HUES64 (cell line): ENCODE data around the gene TMA7. TPM values are rescaled to one million over a fixed set of nuclear protein-coding genes. Genes with fewer than 3 reads are reported as not detected.
A peak's percentile ranks its signal among the peaks of the same experiment; 100 is the strongest.
"Not testable (repeated sequence)": the region's sequence is repeated elsewhere in the genome, so short reads cannot be mapped to it uniquely, and the experiment has no call there.

ENCODE experiments used
- H3K27ac ChIP-seq: 2 replicates; pipeline ENCODE4 v1.7.0; 2013; ENCODE audit warnings: low read depth, low read length, inconsistent platforms
- H3K27me3 ChIP-seq: 2 replicates; pipeline ENCODE4 v1.6.1; 2013; ENCODE audit warnings: mild to moderate bottlenecking, low read length; ENCODE audit not compliant: insufficient read depth
- H3K36me3 ChIP-seq: 2 replicates; pipeline ENCODE4 v1.6.1; 2013; ENCODE audit warnings: mild to moderate bottlenecking, low read length; ENCODE audit not compliant: insufficient read depth
- H3K4me1 ChIP-seq: 2 replicates; pipeline ENCODE4 v1.6.1; 2013; ENCODE audit warnings: mild to moderate bottlenecking, low read length, moderate library complexity; ENCODE audit not compliant: insufficient read depth
- H3K4me3 ChIP-seq: 2 replicates; pipeline ENCODE4 v1.5.1; 2013; ENCODE audit warnings: mild to moderate bottlenecking, low read length, moderate library complexity
- H3K9ac ChIP-seq: 2 replicates; pipeline ENCODE4 v1.6.1; 2013; ENCODE audit warnings: mild to moderate bottlenecking, low read depth, low read length
- H3K9me3 ChIP-seq: 2 replicates; pipeline ENCODE4 v1.6.1; 2013; ENCODE audit warnings: low read depth, low read length; ENCODE audit not compliant: insufficient read depth
- WGBS: fragments of 150-250, 120-280 bp; methylation state at CpG from one replicate; pipeline ENCODE4 v1.1.7; 2013; ENCODE audit warnings: missing lambda C conversion rate; 5-methylcytosine and 5-hydroxymethylcytosine counted together
- polyA plus RNA-seq, 2 experiments: library from polyadenylated mRNA; stranded (reverse); fragments of 50-300 nt; gene quantifications; one replicate each; pipeline ENCODE4 v1.2.3, GENCODE V29; 2013

Gene TMA7
- polyA plus RNA-seq (2013, experiment 1 of 2) = 497 TPM
- 539 TPM for polyA plus RNA-seq (2013, experiment 2 of 2)

DNA sequence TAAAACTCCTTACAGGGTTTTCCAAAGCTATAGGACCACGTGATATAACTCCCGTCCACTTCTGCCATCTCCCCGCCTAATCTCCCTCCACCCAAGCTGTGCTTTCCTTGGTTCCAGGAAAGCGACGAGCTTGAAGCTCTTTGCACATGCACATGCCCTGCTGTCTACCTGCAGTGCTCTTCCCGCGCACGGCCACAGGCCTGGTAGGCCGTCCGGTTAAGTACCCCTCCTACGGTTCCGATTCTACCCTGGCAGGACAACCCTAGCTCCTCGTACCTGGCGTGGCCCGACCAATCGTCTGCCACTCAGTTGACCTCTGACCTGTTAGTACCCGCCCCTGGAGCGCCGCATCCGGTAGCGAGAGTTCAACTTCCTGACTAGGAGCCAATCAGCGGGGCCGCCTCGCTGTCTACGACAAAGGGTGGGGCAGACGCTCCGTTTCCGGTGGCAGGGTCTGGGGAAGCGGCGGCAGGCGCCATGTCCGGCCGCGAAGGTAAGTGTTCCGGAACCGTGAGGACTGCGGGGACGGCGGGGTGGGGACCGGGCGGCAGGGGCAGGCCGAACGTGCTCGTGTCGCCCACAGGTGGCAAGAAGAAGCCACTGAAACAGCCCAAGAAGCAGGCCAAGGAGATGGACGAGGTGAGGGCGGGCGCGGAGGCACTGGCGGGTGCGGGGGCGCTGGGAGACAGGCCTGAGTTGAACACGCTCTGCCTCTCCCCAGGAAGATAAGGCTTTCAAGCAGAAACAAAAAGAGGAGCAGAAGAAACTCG lies at the start of gene TMA7, which contains the start of gene CCDC51:
Gene TMA7 (plus strand): TSS at position 438 of the 770 bp plus-strand sequence. CDS start 40 bp downstream, at position 478.
Gene CCDC51 (minus strand): TSS at position 300 of the 770 bp plus-strand sequence. CDS start 4,991 bp downstream, outside the sequence.
- H3K27ac ChIP-seq = peak within 1 kb of the TSS; percentile 77
- H3K9ac ChIP-seq = peak within 1 kb of the TSS; percentile 84
- H3K9me3 ChIP-seq = no peaks in the 10 kb centered on the region
- H3K4me3 ChIP-seq = peak within 1 kb of the TSS; percentile 90
- H3K27me3 ChIP-seq = no peaks in the 10 kb centered on the region
- under 1% methylated on average over 54 of the region's 54 CpGs for WGBS
- H3K36me3 ChIP-seq = peaks cover 31% of the 10 kb centered on the region
- 0 out of 2 replicates have a peak, but pooled peaks cover 2% of the 10 kb centered on the region for H3K4me1 ChIP-seq

DNA sequence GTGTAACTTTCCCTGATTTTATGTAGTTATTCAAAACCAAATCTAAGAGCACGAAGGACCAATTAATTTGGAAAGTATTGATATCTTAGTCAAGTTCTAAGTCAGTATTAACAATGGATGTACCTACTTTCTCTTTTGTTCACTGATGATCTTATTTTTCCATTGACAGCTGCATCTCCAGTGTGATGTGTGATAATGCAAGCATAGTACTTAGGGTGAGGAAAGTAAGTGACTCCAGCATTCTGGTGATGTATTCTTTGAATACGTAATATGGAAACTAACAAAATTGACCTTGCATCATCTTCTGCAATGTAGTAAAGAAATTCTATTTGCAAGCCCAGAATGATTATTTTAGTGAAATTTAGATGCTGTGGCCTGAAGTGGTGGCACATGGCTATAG lies 45.7 kb upstream of the TMA7 start:
- no peaks in the 10 kb centered on the region for H3K4me1 ChIP-seq
- WGBS = 90% methylated on average over 2 of the region's 2 CpGs
- H3K27ac ChIP-seq = no peak overlapping the region
- H3K4me3 ChIP-seq = no peak overlapping the region
- no peaks in the 10 kb centered on the region for H3K9me3 ChIP-seq
- H3K27me3 ChIP-seq = no peaks in the 10 kb centered on the region
- H3K9ac ChIP-seq = no peak overlapping the region
- no peaks in the 10 kb centered on the region for H3K36me3 ChIP-seq

DNA sequence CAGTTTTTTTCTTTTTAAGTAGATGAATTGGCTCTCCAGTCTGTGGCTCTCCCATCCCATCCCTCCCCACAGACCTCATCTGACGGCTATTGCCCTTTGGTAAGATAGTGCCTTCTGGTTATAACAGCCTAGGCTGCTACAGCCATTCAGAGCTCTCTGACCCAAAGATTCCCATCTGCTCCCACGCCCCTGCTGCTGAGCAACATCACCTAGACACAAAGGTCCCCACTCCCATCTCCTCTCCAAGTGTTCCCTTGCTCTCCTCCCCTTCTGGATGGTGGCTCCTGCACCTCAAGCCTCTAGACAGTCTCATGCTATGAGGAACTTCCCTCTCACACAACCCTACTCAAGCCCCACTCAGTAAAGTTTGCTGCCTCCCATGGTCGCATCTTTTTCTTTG lies 44.3 kb upstream of the TMA7 start:
- Histone ChIP-seq H3K9me3 (no peaks in the 10 kb centered on the region), H3K4me1 (no peaks in the 10 kb centered on the region), H3K4me3 (no peak overlapping the region), H3K27ac (no peak overlapping the region), H3K27me3 (no peaks in the 10 kb centered on the region), H3K9ac (no peak overlapping the region), H3K36me3 (no peaks in the 10 kb centered on the region)
- WGBS = 69% methylated on average over 3 of the region's 3 CpGs

DNA sequence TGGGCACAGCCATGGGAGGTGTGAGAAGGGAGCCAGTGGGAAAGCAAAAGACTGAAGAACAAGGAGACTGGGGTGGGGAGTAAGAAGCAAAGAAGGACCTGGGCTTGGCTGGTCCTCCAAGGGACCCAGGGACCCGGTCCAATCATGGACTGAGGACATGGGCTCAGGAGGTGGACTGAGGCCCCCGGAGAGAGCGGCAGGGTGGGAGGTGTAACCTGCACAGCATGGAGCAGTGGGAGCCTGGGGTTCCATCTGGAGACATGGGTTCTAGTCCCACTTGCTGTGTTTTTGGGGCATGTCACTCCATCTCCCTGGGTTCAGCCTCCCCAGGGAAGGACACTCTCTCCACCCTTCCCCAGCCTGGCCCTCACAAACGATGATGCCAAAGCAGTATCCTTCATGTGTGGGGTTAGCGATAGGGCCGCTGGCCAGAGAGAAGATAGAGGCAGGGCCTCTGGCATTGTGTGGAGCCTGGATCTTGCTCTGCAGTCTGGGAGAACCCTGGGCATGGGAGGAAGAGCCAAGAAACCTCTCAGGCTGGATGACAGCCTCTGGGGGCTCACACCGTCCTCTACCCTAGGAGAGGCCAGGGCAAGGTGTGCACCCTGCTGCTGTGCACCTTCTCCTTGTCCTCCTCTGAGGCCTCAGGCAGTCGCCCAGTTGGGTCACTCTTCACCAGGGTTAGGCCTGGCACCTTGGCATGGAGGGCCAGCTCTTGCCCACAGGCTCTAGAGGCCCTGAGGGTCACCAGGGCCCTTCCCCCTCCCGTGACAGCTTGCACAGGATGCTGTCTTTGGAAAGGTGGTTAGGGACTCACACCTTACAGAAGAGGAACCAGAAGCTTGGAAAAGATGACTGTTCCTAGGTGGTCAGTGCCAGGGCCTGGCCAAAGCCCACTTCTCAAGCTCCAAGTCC lies 42.0 kb upstream of the TMA7 start:
- WGBS = 86% methylated on average over 9 of the region's 9 CpGs
- H3K4me3 ChIP-seq = no peak overlapping the region

DNA sequence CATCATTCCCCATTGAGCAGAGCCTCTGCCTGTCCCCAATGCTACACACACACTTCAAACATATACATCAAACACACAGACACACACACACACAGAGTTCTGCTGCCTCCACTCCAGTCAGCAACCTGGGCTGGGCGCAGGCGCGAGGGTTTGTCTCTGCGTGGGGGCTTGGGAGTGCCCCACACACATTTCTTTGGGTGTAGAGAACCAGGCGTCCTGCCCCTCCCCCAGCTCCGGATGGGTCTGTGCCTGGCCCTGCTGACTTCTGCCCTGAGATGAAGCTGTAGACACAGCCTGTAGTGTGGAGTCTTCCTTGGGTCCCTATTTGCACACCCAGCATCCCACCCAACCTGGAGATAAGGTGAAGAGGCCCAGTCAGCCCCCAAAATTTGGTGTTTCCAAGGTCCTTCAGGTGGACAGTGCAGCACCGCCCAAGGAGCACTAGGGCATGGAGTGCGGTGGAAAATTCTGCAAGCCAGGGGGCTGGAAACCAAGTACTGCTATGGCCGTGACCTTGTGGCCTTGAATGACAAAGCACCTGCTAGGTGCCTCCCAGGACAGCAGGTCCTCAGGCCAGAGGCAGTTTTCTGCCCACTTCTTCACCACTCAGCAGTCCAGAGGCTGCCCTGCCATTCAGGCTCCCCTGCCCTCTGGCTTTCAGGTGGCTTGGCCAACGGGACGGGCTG lies 41.2 kb upstream of the TMA7 start:
- Histone ChIP-seq H3K4me1 (no peaks in the 10 kb centered on the region), H3K9ac (no peak overlapping the region), H3K9me3 (no peaks in the 10 kb centered on the region), H3K4me3 (no peak overlapping the region), H3K36me3 (peaks cover 13% of the 10 kb centered on the region), H3K27ac (no peak overlapping the region), H3K27me3 (no peaks in the 10 kb centered on the region)
- WGBS = 79% methylated on average over 11 of the region's 11 CpGs

More for the DNA sequence above, 42.0 kb upstream of the TMA7 start:
- Histone ChIP-seq H3K27ac (no peak overlapping the region), H3K9me3 (no peaks in the 10 kb centered on the region), H3K36me3 (0 out of 2 replicates have a peak, but pooled peaks cover 6% of the 10 kb centered on the region), H3K27me3 (no peaks in the 10 kb centered on the region), H3K9ac (no peak overlapping the region), H3K4me1 (no peaks in the 10 kb centered on the region)

DNA sequence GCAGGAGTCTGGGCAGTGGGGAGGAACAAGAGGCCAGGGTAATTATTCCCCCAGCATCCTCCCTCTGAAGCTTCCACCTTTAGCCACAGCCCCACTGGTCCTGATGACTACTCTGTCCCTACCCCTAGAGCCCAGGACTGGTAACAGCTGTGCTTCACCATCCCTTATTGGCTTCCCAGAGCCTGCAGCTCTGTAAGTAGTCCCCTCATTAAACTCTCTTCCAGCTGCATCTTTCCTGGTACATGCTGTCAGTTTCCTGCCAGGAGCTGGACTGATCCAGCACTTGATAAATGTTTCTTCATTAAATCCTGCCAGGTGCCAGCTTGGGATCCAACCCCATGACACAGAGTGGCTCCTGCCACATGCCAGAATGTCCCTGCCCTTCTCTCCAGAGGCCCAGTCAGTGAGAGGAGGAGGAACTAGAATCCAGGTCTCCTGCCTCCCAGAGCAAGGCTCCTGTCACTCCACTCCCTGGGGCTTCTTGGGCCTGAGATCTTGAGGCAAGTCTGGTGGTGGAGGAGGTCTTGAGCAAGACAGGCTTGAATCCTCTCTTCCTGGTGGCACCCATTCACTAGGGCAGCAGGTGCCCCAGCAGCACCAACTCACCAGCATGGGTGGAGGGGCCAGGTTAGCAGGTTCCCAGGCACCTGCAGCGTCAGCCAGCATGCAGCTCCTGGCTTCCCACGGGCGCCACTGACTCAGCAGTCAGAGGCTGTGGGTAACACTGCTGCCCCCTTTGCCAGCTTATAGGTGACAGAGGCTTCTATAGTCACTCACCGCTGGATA lies 40.5 kb upstream of the TMA7 start:
- Histone ChIP-seq H3K9ac (no peak overlapping the region), H3K27ac (no peak overlapping the region), H3K27me3 (no peaks in the 10 kb centered on the region), H3K9me3 (no peaks in the 10 kb centered on the region), H3K4me3 (no peak overlapping the region), H3K36me3 (peaks cover 21% of the 10 kb centered on the region), H3K4me1 (no peaks in the 10 kb centered on the region)
- WGBS = 85% methylated on average over 4 of the region's 4 CpGs

DNA sequence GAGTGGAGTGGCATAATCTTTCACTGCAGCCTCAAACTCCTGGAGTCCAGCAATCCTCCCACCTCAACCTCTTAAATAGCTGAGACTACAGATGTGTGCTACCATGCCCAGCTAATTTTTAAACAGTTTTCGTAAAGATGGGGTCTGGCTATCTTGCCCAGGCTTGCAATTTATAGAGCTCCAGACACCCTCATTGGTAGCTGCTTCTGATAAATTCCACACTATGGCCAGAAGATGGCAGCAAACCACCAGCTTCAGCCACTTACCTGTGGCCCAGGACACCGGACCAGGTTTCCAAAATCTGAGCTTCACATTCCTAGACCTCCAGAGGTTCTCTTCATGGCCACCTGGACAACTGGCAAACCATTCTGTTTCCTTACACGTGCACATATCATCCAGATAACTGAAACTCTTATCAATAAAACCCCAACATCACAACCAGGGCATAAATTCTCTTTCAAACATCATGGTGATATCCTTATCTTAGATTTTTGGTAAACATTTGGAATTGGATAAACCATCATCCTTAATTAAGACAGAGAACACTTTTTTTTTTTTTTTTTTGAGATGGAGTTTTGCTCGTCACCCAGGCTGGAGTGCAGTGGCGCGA lies 39.1 kb upstream of the TMA7 start:
- WGBS = 88% methylated on average over 6 of the region's 6 CpGs
- Histone ChIP-seq H3K9ac (no peak overlapping the region), H3K27me3 (no peaks in the 10 kb centered on the region), H3K36me3 (peaks cover 34% of the 10 kb centered on the region), H3K9me3 (no peaks in the 10 kb centered on the region), H3K4me1 (no peaks in the 10 kb centered on the region), H3K4me3 (no peak overlapping the region), H3K27ac (no peak overlapping the region)

DNA sequence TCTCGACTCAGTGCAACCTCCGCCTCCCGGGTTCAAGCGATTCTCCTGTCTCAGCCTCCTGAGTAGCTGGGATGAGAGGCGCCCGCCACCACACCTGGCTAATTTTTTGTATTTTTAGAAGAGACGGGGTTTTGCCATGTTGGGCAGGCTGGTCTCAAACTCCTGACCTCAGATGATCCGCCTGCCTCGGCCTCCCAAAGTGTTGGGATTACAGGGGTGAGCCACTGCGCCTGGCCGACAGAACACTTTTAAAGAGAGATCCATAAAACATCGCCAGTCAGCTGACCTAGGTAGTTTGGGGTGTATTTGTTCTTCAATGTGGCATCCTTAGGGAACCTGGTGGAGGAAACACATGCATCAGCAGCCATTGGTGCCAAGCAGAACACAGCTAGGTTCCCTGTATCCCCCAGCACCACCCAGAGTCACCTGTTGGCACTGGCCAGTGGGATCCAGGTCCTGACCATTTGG lies 38.6 kb upstream of the TMA7 start:
- not testable (repeated sequence) for H3K4me1 ChIP-seq, H3K9ac ChIP-seq
- 98% methylated on average over 12 of the region's 12 CpGs for WGBS

DNA sequence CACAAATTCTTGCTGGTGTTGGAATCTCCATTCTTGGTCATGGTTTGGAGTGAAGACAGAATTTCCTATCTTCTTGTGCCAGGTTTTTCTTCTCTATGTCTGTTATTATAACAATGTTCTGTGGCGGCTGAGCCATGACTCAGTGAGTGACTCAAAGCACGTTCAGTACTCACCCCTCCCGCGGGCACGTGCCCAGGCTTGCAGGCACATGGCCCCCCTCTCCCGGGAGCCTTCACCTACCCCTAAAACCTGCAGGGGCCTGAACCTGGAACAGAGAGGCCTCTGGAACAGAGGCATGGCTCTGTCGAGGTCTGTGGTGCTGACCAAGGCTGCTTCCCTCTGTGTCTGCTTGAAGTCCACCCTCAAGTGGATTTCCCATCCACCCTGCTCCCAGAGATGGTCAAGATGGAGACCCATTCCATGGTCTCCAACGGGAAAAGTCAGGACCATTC lies 37.8 kb upstream of the TMA7 start:
- Histone ChIP-seq H3K9me3 (no peaks in the 10 kb centered on the region), H3K4me3 (no peak overlapping the region), H3K27me3 (no peaks in the 10 kb centered on the region), H3K36me3 (peaks cover 48% of the 10 kb centered on the region), H3K4me1 (no peaks in the 10 kb centered on the region), H3K27ac (no peak overlapping the region), H3K9ac (no peak overlapping the region)
- WGBS = 92% methylated on average over 8 of the region's 8 CpGs

More for the DNA sequence above, 38.6 kb upstream of the TMA7 start:
- not testable (repeated sequence) for H3K4me3 ChIP-seq, H3K27ac ChIP-seq, H3K27me3 ChIP-seq, H3K9me3 ChIP-seq
- H3K36me3 ChIP-seq = peaks cover 40% of the 10 kb centered on the region

DNA sequence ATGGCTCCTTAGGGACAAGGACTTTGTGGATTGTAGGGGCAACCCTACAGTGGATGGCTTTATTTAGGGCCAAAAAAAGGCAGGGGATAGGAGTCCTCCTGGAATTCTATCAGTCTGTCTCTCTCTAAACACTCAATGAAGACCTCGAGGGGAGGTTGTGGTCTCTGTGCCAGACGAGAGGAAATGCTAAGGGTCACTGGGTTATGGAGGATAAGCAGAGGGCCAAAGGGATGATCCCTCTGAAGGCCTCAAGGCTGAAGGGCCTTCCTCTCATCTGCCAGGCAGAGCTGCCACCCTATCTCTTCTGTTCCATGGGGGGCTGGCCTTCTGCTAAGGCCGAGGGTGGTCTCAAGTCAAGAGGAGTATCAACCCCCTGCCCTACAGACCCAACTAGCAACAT lies 37.1 kb upstream of the TMA7 start:
- Histone ChIP-seq H3K27me3 (no peaks in the 10 kb centered on the region), H3K36me3 (peaks cover 54% of the 10 kb centered on the region), H3K9me3 (no peaks in the 10 kb centered on the region), H3K9ac (no peak overlapping the region), H3K4me3 (no peak overlapping the region), H3K4me1 (no peaks in the 10 kb centered on the region), H3K27ac (no peak overlapping the region)
- 91% methylated on average over 3 of the region's 3 CpGs for WGBS
